ENCODE results near the gene PGAM5.

The PGAM5 gene

GRCh38 chr12:132674561-132674960, 36.1 kb upstream of the PGAM5 start:
- Histone ChIP-seq H3K79me1 (ENCODE audit: low read depth, low read length) (no peaks in the 10 kb centered on the region), H4K91ac (ENCODE audit: low read depth, low read length, poor library complexity) (no peak overlapping the region), H2BK5ac (ENCODE audit: low read length) (no peak overlapping the region), H3K23ac (ENCODE audit: low read depth, low read length, poor library complexity) (no peak overlapping the region), H3K36me3 (replicated peaks in 1 of 2; ENCODE audit: control insufficient read depth in 2 of 2, insufficient read depth in 2 of 2, low read length in 2 of 2) (peaks cover 65 to 98% of the 10 kb centered on the region in 2 donors), H3K9ac (ENCODE audit: low read depth, low read length, poor library complexity) (no peak overlapping the region), H3K14ac (ENCODE audit: low read length) (no peak overlapping the region), H2AK5ac (ENCODE audit: low read depth, low read length) (no peak overlapping the region), H3K4me2 (ENCODE audit: insufficient read depth, low read length, poor library complexity, severe bottlenecking) (no peak overlapping the region), H2BK15ac (ENCODE audit: low read length) (no peak overlapping the region), H3K4ac (ENCODE audit: low read length) (no peak overlapping the region), H3K18ac (ENCODE audit: low read length) (no peak overlapping the region), H3K4me1 (ENCODE audit: control insufficient read depth in 2 of 2, insufficient read depth in 1 of 2, low read depth in 1 of 2, low read length in 2 of 2) (no peaks in the 10 kb centered on the region), H4K8ac (ENCODE audit: low read depth, low read length) (no peak overlapping the region), H2AFZ (ENCODE audit: low read length) (no peak overlapping the region), H2BK12ac (ENCODE audit: low read length) (no peak overlapping the region), H3K27ac (replicated peaks; ENCODE audit: low read length) (no peak overlapping the region), H2BK120ac (ENCODE audit: low read depth, low read length) (no peak overlapping the region), H3K27me3 (ENCODE audit: control insufficient read depth in 3 of 3, insufficient read depth in 3 of 3, low read depth in 1 of 3, low read length in 3 of 3) (no peaks in the 10 kb centered on the region), H3K4me3 (ENCODE audit: low read length in 2 of 2) (no peak overlapping the region), H3K9me3 (replicated peaks in 1 of 2; ENCODE audit: control insufficient read depth in 2 of 2, insufficient read depth in 1 of 2, low read depth in 1 of 2, low read length in 2 of 2) (no peaks in the 10 kb centered on the region)
- DNase-seq (ENCODE audit: low spot score): no peak
- WGBS, 2 donors (ENCODE audit: extremely low coverage in 2 of 2, insufficient read length in 2 of 2, insufficient replicate concordance in 1 of 2): no CpG with 5 or more reads among the region's 5 CpGs

DNA sequence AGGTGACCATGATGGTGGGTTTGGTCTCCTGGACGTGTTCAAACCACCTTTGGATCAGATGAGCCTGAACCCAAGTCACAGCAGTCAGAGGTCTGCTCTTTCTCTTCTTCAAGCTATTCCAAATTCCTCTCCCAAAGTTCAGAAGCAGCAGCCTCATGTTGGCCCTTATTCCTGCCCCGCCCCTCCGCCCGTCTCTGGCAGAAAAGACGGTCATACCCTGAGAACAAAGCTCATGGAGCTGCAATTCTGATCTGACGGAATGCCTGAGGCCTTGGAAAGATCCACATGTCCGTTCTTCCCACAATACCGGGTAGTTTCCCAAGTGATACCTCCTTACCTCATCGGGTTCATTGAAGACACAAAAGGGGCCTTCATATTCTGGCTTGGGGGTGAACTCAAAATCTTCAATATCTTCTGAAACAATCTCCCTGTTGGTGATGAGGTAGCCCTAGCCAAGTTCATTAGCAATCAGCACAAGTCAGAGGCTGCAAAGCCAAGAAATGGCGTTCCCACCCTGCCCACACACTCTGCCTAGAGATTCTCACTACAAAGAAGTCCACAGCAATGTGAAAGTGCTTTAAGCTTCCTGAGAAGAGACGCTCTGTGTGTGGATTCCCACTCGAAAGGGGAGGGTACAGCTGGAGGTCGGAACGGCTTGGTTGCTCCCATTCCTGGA, 34.7 kb upstream of the PGAM5 start:
- peaks cover 62 to 99% of the 10 kb centered on the region in 2 donors for H3K36me3 ChIP-seq (replicated peaks in 1 of 2; ENCODE audit: control insufficient read depth in 2 of 2, insufficient read depth in 2 of 2, low read length in 2 of 2)

GRCh38 chr12:132677492-132677891, 33.1 kb upstream of the PGAM5 start:
- Histone ChIP-seq H3K79me1 (ENCODE audit: low read depth, low read length) (peaks cover 4% of the 10 kb centered on the region), H3K4me2 (ENCODE audit: insufficient read depth, low read length, poor library complexity, severe bottlenecking) (no peak overlapping the region), H4K8ac (ENCODE audit: low read depth, low read length) (no peak overlapping the region), H3K4me3 (ENCODE audit: low read length in 2 of 2) (no peak overlapping the region), H3K4me1 (ENCODE audit: control insufficient read depth in 2 of 2, insufficient read depth in 1 of 2, low read depth in 1 of 2, low read length in 2 of 2) (no peaks in the 10 kb centered on the region), H2BK12ac (ENCODE audit: low read length) (no peak overlapping the region), H3K36me3 (replicated peaks in 1 of 2; ENCODE audit: control insufficient read depth in 2 of 2, insufficient read depth in 2 of 2, low read length in 2 of 2) (peaks cover 54 to 93% of the 10 kb centered on the region in 2 donors), H3K18ac (ENCODE audit: low read length) (no peak overlapping the region), H3K9ac (ENCODE audit: low read depth, low read length, poor library complexity) (no peak overlapping the region), H3K23ac (ENCODE audit: low read depth, low read length, poor library complexity) (no peak overlapping the region), H2BK15ac (ENCODE audit: low read length) (no peak overlapping the region), H3K14ac (ENCODE audit: low read length) (no peak overlapping the region), H3K4ac (ENCODE audit: low read length) (no peak overlapping the region), H3K27ac (replicated peaks; ENCODE audit: low read length) (no peak overlapping the region), H2AK5ac (ENCODE audit: low read depth, low read length) (no peak overlapping the region), H2BK120ac (ENCODE audit: low read depth, low read length) (no peak overlapping the region), H2BK5ac (ENCODE audit: low read length) (no peak overlapping the region), H4K91ac (ENCODE audit: low read depth, low read length, poor library complexity) (no peak overlapping the region), H2AFZ (ENCODE audit: low read length) (no peak overlapping the region), H3K9me3 (replicated peaks in 1 of 2; ENCODE audit: control insufficient read depth in 2 of 2, insufficient read depth in 1 of 2, low read depth in 1 of 2, low read length in 2 of 2) (peaks cover 0 to 2% of the 10 kb centered on the region in 2 donors), H3K27me3 (ENCODE audit: control insufficient read depth in 3 of 3, insufficient read depth in 3 of 3, low read depth in 1 of 3, low read length in 3 of 3) (no peaks in the 10 kb centered on the region)
- no peak for DNase-seq (ENCODE audit: low spot score)
- WGBS, 2 donors (ENCODE audit: extremely low coverage in 2 of 2, insufficient read length in 2 of 2, insufficient replicate concordance in 1 of 2): no CpG with 5 or more reads among the region's 9 CpGs

More for the DNA sequence above, 34.7 kb upstream of the PGAM5 start:
- no peaks in the 10 kb centered on the region for H3K4me1 ChIP-seq (ENCODE audit: control insufficient read depth in 2 of 2, insufficient read depth in 1 of 2, low read depth in 1 of 2, low read length in 2 of 2)
- peak overlapping the region; percentile 21 for H3K9ac ChIP-seq (ENCODE audit: low read depth, low read length, poor library complexity)
- no peak for DNase-seq (ENCODE audit: low spot score)
- no peak overlapping the region for H3K23ac ChIP-seq (ENCODE audit: low read depth, low read length, poor library complexity)
- H2BK120ac ChIP-seq (ENCODE audit: low read depth, low read length): no peak overlapping the region
- H2BK12ac ChIP-seq (ENCODE audit: low read length): no peak overlapping the region
- H3K27ac ChIP-seq (replicated peaks; ENCODE audit: low read length): no peak overlapping the region
- no peak overlapping the region for H2BK5ac ChIP-seq (ENCODE audit: low read length)
- H3K4me3 ChIP-seq (ENCODE audit: low read length in 2 of 2): no peak overlapping the region
- WGBS, 2 donors (ENCODE audit: extremely low coverage in 2 of 2, insufficient read length in 2 of 2, insufficient replicate concordance in 1 of 2): no CpG with 5 or more reads among the region's 14 CpGs
- no peak overlapping the region for H3K4me2 ChIP-seq (ENCODE audit: insufficient read depth, low read length, poor library complexity, severe bottlenecking)
- H2AFZ ChIP-seq (ENCODE audit: low read length): no peak overlapping the region
- H3K18ac ChIP-seq (ENCODE audit: low read length): no peak overlapping the region
- H2BK15ac ChIP-seq (ENCODE audit: low read length): no peak overlapping the region
- H3K79me1 ChIP-seq (ENCODE audit: low read depth, low read length): peaks cover 4% of the 10 kb centered on the region
- H2AK5ac ChIP-seq (ENCODE audit: low read depth, low read length): no peak overlapping the region
- no peak overlapping the region for H4K91ac ChIP-seq (ENCODE audit: low read depth, low read length, poor library complexity)
- no peak overlapping the region for H4K8ac ChIP-seq (ENCODE audit: low read depth, low read length)
- no peaks in the 10 kb centered on the region for H3K9me3 ChIP-seq (replicated peaks in 1 of 2; ENCODE audit: control insufficient read depth in 2 of 2, insufficient read depth in 1 of 2, low read depth in 1 of 2, low read length in 2 of 2)
- no peaks in the 10 kb centered on the region for H3K27me3 ChIP-seq (ENCODE audit: control insufficient read depth in 3 of 3, insufficient read depth in 3 of 3, low read depth in 1 of 3, low read length in 3 of 3)
- no peak overlapping the region for H3K4ac ChIP-seq (ENCODE audit: low read length)
- no peak overlapping the region for H3K14ac ChIP-seq (ENCODE audit: low read length)

- H3K4me1 ChIP-seq (ENCODE audit: control insufficient read depth in 2 of 2, insufficient read depth in 1 of 2, low read depth in 1 of 2, low read length in 2 of 2): peaks cover 0 to 9% of the 10 kb centered on the region in 2 donors
- H3K4ac ChIP-seq (ENCODE audit: low read length): no peak overlapping the region
- no peak overlapping the region for H3K27ac ChIP-seq (replicated peaks; ENCODE audit: low read length)
- peaks cover 0 to 13% of the 10 kb centered on the region in 2 donors for H3K9me3 ChIP-seq (replicated peaks in 1 of 2; ENCODE audit: control insufficient read depth in 2 of 2, insufficient read depth in 1 of 2, low read depth in 1 of 2, low read length in 2 of 2)
- H4K91ac ChIP-seq (ENCODE audit: low read depth, low read length, poor library complexity): no peak overlapping the region
- no peak overlapping the region for H2AK5ac ChIP-seq (ENCODE audit: low read depth, low read length)
- H2BK120ac ChIP-seq (ENCODE audit: low read depth, low read length): no peak overlapping the region
- no peak overlapping the region for H3K18ac ChIP-seq (ENCODE audit: low read length)
- H4K8ac ChIP-seq (ENCODE audit: low read depth, low read length): no peak overlapping the region
- H3K4me2 ChIP-seq (ENCODE audit: insufficient read depth, low read length, poor library complexity, severe bottlenecking): no peak overlapping the region
- H3K23ac ChIP-seq (ENCODE audit: low read depth, low read length, poor library complexity): peak overlapping the region; percentile 45
- peaks cover 0 to 4% (median 0%) of the 10 kb centered on the region in 3 experiments for H3K27me3 ChIP-seq (ENCODE audit: control insufficient read depth in 3 of 3, insufficient read depth in 3 of 3, low read depth in 1 of 3, low read length in 3 of 3)
- H2AFZ ChIP-seq (ENCODE audit: low read length): no peak overlapping the region
- no CpG with 5 or more reads among the region's 5 CpGs for WGBS, 2 donors (ENCODE audit: extremely low coverage in 2 of 2, insufficient read length in 2 of 2, insufficient replicate concordance in 1 of 2)
- peaks cover 5 to 33% of the 10 kb centered on the region in 2 donors for H3K36me3 ChIP-seq (replicated peaks in 1 of 2; ENCODE audit: control insufficient read depth in 2 of 2, insufficient read depth in 2 of 2, low read length in 2 of 2)
- no peak overlapping the region for H2BK5ac ChIP-seq (ENCODE audit: low read length)
- DNase-seq (ENCODE audit: low spot score): no peak
- H3K79me1 ChIP-seq (ENCODE audit: low read depth, low read length): peaks cover 8% of the 10 kb centered on the region
- no peak overlapping the region for H3K14ac ChIP-seq (ENCODE audit: low read length)
- H3K9ac ChIP-seq (ENCODE audit: low read depth, low read length, poor library complexity): peak overlapping the region; percentile 38
- no peak overlapping the region for H2BK15ac ChIP-seq (ENCODE audit: low read length)
- no peak overlapping the region for H2BK12ac ChIP-seq (ENCODE audit: low read length)
- peak overlapping the region in 1 of 2 donors; percentile 71 for H3K4me3 ChIP-seq (ENCODE audit: low read length in 2 of 2)
These were observed 25.2 kb upstream of the PGAM5 start for GRCh38 chr12:132685400-132685799.
